Body of pancreas (tissue), 4 donors: Measurements from ENCODE around the gene PITPNB. TPM values are rescaled to one million over a fixed set of nuclear protein-coding genes. Genes with fewer than 3 reads are reported as not detected.
A peak's percentile ranks its signal among the peaks of the same experiment; 100 is the strongest.

ENCODE experiments used
- ATAC-seq: fragments of 150-250 bp; one replicate; pipeline ENCODE4 v1.9.1; 2016
- DNase-seq, 4 donors: peaks; one replicate each; pipeline ENCODE4 v3.0.0-alpha.2; 2019
- H3K27ac ChIP-seq, 4 donors: fragments of 200-600 bp; sonication (generic); 1 replicate in 3 of 4; 2 replicates in 1 of 4; pipeline versions ENCODE4 v1.5.1 to v1.6.1; 2016 to 2019; ENCODE audit warnings: mild to moderate bottlenecking in 1 of 4, mixed read lengths in 1 of 4, moderate library complexity in 1 of 4
- H3K27me3 ChIP-seq, 2 donors: fragments of 200-600 bp; sonication (generic); one replicate each; pipeline ENCODE4 v1.6.0; 2016; ENCODE audit warnings: mild to moderate bottlenecking in 1 of 2
- H3K36me3 ChIP-seq, 2 donors: fragments of 200-600 bp; sonication (generic); replicated peaks in 1 of 2; 2 replicates each; pipeline ENCODE4 v1.5.1; 2016; ENCODE audit warnings: low read depth in 2 of 2; ENCODE audit not compliant: insufficient read depth in 1 of 2
- H3K4me1 ChIP-seq: fragments of 200-600 bp; sonication (generic); one replicate; pipeline ENCODE4 v1.6.0; 2016
- H3K4me3 ChIP-seq, 2 donors: fragments of 200-600 bp; sonication (generic); 1 replicate in 1 of 2; 2 replicates in 1 of 2; pipeline ENCODE4 v1.5.1; 2016 to 2019
- H3K9me3 ChIP-seq, 3 donors: fragments of 200-600 bp; sonication (generic); 1 replicate in 2 of 3; 2 replicates in 1 of 3; pipeline ENCODE4 v1.5.1; 2016
- POLR2A ChIP-seq, 3 donors: fragments of 450-650 bp; IDR thresholded peaks; one replicate each; pipeline ENCODE4 v1.6.1; 2016; ENCODE audit warnings: antibody characterized with exemption in 3 of 3, mild to moderate bottlenecking in 2 of 3
- WGBS, 2 donors: methylation state at CpG; one replicate each; pipeline ENCODE4 v1.1.5; 2017; 5-methylcytosine and 5-hydroxymethylcytosine counted together
- intact Hi-C: fragments of 100-400 bp; cut with DNase I; formaldehyde crosslinking; loops from one replicate; pipeline ENCODE4 v1.15.1; 2023
- microRNA-seq, 2 donors: library from miRNA; unstranded; fragments of <30 nt; microRNA quantifications; one replicate each; pipeline ENCODE4, GENCODE V29; 2016; ENCODE audit warnings: borderline number of aligned reads in 2 of 2, borderline replicate concordance in 2 of 2
- small RNA-seq: library from RNA; depleted of rRNA; stranded (forward); fragments of <200 nt; gene quantifications from one replicate; pipeline ENCODE3, GENCODE V24; 2016
- total RNA-seq, 2 donors: library from RNA; depleted of rRNA; stranded (reverse); fragments of >200 nt; gene quantifications; one replicate each; pipeline ENCODE4 v1.1.0, GENCODE V29; 2016
- TF ChIP-seq, protein P1 (sequence below), 7 experiments: fragments of 450-650 bp in 4 of 7; fragments of 200-600 bp in 3 of 7; sonication (generic) in 3 of 7; IDR thresholded peaks; one replicate each; pipeline ENCODE4 v1.5.1; 2016 to 2019; ENCODE audit warnings: antibody characterized with exemption in 7 of 7

The PITPNB gene
- total RNA-seq, 2 donors from 2014 or later, result 21.3 to 39.6 TPM

GRCh38 chr22:27803841-27804415 lies 115.1 kb downstream of the PITPNB start:
- WGBS, 2 donors, result 65% methylated on average over 11 of the region's 11 CpGs
- Histone ChIP-seq H3K27me3 (peaks cover 0 to 9% of the 10 kb centered on the region in 2 donors), H3K4me1 (peaks cover 34% of the 10 kb centered on the region), H3K9me3 (no peaks in the 10 kb centered on the region), H3K4me3 (no peak overlapping the region), H3K27ac (no peak overlapping the region), H3K36me3 (no peaks in the 10 kb centered on the region)
- intact Hi-C loops, result loop anchor here (10.0 kb wide), 2 partner anchors 399 to 1049 kb away; no protein-coding TSS in a partner anchor
- DNase-seq, result no peak
- no peak for ATAC-seq
- no peak for TF ChIP-seq POLR2A (IDR thresholded peaks at IDR 0.05)
- TF ChIP-seq, protein P1, sequence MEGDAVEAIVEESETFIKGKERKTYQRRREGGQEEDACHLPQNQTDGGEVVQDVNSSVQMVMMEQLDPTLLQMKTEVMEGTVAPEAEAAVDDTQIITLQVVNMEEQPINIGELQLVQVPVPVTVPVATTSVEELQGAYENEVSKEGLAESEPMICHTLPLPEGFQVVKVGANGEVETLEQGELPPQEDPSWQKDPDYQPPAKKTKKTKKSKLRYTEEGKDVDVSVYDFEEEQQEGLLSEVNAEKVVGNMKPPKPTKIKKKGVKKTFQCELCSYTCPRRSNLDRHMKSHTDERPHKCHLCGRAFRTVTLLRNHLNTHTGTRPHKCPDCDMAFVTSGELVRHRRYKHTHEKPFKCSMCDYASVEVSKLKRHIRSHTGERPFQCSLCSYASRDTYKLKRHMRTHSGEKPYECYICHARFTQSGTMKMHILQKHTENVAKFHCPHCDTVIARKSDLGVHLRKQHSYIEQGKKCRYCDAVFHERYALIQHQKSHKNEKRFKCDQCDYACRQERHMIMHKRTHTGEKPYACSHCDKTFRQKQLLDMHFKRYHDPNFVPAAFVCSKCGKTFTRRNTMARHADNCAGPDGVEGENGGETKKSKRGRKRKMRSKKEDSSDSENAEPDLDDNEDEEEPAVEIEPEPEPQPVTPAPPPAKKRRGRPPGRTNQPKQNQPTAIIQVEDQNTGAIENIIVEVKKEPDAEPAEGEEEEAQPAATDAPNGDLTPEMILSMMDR (IDR thresholded peaks at IDR 0.05), result no peak

DNA sequence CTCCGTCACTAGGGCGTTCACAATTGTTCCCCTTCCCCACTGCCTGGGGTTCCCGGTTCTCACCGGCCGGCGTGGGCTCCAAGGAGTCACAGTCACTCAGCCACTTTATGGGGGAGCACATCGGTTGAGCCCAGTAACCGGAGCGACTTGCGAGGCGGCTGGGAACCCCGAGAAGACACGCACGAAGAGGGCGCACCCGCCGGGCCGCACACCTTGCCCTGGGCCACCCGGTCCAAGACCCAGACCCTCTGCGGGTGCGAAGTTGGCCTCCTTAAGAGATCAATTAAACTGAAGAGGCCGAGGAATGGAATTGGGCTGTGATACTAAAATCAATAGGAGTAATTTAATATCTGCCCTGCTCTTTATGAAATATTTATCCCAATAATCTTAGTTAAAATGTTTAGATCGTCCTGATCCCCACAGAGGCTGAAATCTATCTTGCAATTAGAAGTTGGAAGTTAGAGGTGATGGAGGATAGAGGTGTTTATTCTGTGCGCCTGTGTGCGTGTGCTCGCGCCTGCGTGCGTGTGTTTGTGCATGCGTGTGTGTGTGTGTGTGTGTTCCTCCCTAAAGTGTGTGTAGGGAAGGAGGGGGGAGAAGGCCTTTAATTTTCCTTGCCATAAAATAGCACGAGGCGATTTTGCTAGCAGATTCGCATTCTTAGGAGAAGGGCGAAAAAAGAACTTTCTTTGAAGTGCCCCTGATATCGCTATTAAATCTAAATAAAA lies 116.5 kb downstream of the PITPNB start:
- WGBS, 2 donors, result 13 to 15% methylated on average over 34 to 35 of the region's 35 CpGs
- DNase-seq (no peak), ATAC-seq (peak; percentile 5)
- peaks cover 0 to 9% of the 10 kb centered on the region in 2 donors for H3K27me3 ChIP-seq
- no peaks in the 10 kb centered on the region for H3K36me3 ChIP-seq
- peak overlapping the region in 3 of 4 donors; percentile 46 to 62 (median 52) for H3K27ac ChIP-seq
- peak overlapping the region in 1 of 2 donors; percentile 80 for H3K4me3 ChIP-seq
- no peak for TF ChIP-seq POLR2A (IDR thresholded peaks at IDR 0.05)
- peaks cover 34% of the 10 kb centered on the region for H3K4me1 ChIP-seq
- intact Hi-C loops, result loop anchor here (10.0 kb wide), 2 partner anchors 398 to 1048 kb away; no protein-coding TSS in a partner anchor
- no peaks in the 10 kb centered on the region for H3K9me3 ChIP-seq

Small RNAs within 50 kb of the gene (microRNA-seq; reads per million reads assigned to microRNA genes)
- gene MIR3199-1, result 0 reads per million in 2 donors
- 0 reads per million in 2 donors for gene MIR3199-2

Small RNAs within 50 kb of the gene (small RNA-seq; reads per million reads assigned to genes)
- gene MIR3199-1 (not detected), gene RF02198 (not detected)

Other genes starting within 250 kb of the PITPNB start
- gene MN1, start 117.5 kb downstream of the PITPNB start, total RNA-seq, result 1 to 10 TPM; 1.0 to 5.6 TPM